Muscle of leg (tissue), 11 donors: ENCODE measurements around the gene CYLD. TPM values are rescaled to one million over a fixed set of nuclear protein-coding genes. Genes with fewer than 3 reads are reported as not detected.

Experiments
- DNase-seq: peaks from one replicate; pipeline ENCODE4 v3.0.0; 2013
- H3K27ac ChIP-seq: one replicate; pipeline ENCODE4 v1.5.1; 2013; ENCODE audit warnings: mild to moderate bottlenecking, low read length, control low read depth
- H3K27me3 ChIP-seq: one replicate; pipeline ENCODE4 v1.6.1; 2013; ENCODE audit warnings: low read length; ENCODE audit not compliant: control insufficient read depth, insufficient read depth
- H3K36me3 ChIP-seq: one replicate; pipeline ENCODE4 v1.6.1; 2013; ENCODE audit warnings: low read length; ENCODE audit not compliant: control insufficient read depth, insufficient read depth
- H3K4me1 ChIP-seq: one replicate; pipeline ENCODE4 v1.6.1; 2013; ENCODE audit warnings: low read length; ENCODE audit not compliant: control insufficient read depth, insufficient read depth
- H3K4me3 ChIP-seq: one replicate; pipeline ENCODE4 v1.5.1; 2013; ENCODE audit warnings: low read length, control low read depth
- H3K9me3 ChIP-seq: replicated peaks from 2 replicates; pipeline ENCODE4 v1.6.1; 2013; ENCODE audit warnings: low read depth, low read length; ENCODE audit not compliant: control insufficient read depth
- WGBS: methylation state at CpG from one replicate; pipeline ENCODE4 v1.1.5; 2013; ENCODE audit warnings: missing lambda C conversion rate; ENCODE audit not compliant: insufficient coverage; 5-methylcytosine and 5-hydroxymethylcytosine counted together
- polyA plus RNA-seq, 8 donors: library from polyadenylated mRNA; unstranded; fragments of 120-200 nt; gene quantifications; one replicate each; pipeline versions ENCODE4 v1.2.1 to v1.2.3, GENCODE V29; 2013; ENCODE audit warnings: inconsistent platforms in 1 of 8, low replicate concordance in 1 of 8; ENCODE audit not compliant: insufficient read length in 8 of 8, insufficient read depth in 1 of 8
- total RNA-seq: library from RNA; stranded (reverse); fragments of 120-200 nt; gene quantifications from one replicate; pipeline ENCODE4 v1.2.4, GENCODE V29; 2013

The CYLD gene
- total and polyA plus RNA-seq, 9 donors, result 18.1 to 29.1 (median 26.1) TPM

GRCh38 chr16:50814052-50814451 is 72.2 kb downstream of the CYLD start:
- Histone ChIP-seq H3K36me3 (no peaks in the 10 kb centered on the region), H3K27ac (no peak overlapping the region), H3K4me1 (peaks cover 8% of the 10 kb centered on the region), H3K27me3 (no peaks in the 10 kb centered on the region), H3K9me3 (no peaks in the 10 kb centered on the region), H3K4me3 (no peak overlapping the region)
- DNase-seq, result no peak
- 72% methylated on average over 3 of the region's 4 CpGs for WGBS

DNA sequence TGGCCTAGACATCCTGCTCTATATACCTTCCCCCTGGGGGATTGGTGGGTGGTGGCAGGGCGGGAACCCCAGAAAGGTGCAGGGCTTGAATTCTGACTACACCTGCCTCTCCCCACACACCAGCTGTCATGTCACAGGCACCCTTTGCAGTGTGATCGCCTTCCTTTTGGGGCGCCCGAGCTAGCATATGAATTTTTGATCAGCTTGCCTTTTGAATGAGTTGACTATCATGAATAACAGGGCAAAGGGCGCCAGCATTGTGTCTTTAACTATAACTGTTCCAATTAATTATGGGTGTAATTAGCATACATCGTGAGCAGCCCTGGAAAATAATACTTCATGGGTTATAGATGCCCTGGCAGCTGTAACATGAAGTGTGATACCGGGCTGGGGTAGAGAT is 72.7 kb downstream of the CYLD start:
- Histone ChIP-seq H3K27ac (no peak overlapping the region), H3K27me3 (no peaks in the 10 kb centered on the region), H3K9me3 (no peaks in the 10 kb centered on the region), H3K4me1 (peaks cover 6% of the 10 kb centered on the region), H3K36me3 (no peaks in the 10 kb centered on the region), H3K4me3 (no peak overlapping the region)
- WGBS, result no CpG with 5 or more reads among the region's 7 CpGs
- no peak for DNase-seq

GRCh38 chr16:50815382-50815781 is 73.5 kb downstream of the CYLD start:
- H3K36me3 ChIP-seq, result no peaks in the 10 kb centered on the region
- H3K4me1 ChIP-seq, result peaks cover 6% of the 10 kb centered on the region
- H3K27me3 ChIP-seq, result no peaks in the 10 kb centered on the region
- H3K9me3 ChIP-seq, result no peaks in the 10 kb centered on the region
- no peak overlapping the region for H3K27ac ChIP-seq
- H3K4me3 ChIP-seq, result no peak overlapping the region
- 78% methylated on average over 3 of the region's 7 CpGs for WGBS
- no peak for DNase-seq

GRCh38 chr16:50816901-50817555 is 75.1 kb downstream of the CYLD start:
- no peak for DNase-seq
- Histone ChIP-seq H3K27me3 (no peaks in the 10 kb centered on the region), H3K9me3 (no peaks in the 10 kb centered on the region), H3K4me3 (no peak overlapping the region), H3K27ac (no peak overlapping the region), H3K36me3 (no peaks in the 10 kb centered on the region), H3K4me1 (peaks cover 6% of the 10 kb centered on the region)
- 87% methylated on average over 7 of the region's 11 CpGs for WGBS

GRCh38 chr16:50818380-50818779 is 76.5 kb downstream of the CYLD start:
- Histone ChIP-seq H3K9me3 (no peaks in the 10 kb centered on the region), H3K4me1 (no peaks in the 10 kb centered on the region), H3K27ac (no peak overlapping the region), H3K36me3 (no peaks in the 10 kb centered on the region), H3K27me3 (no peaks in the 10 kb centered on the region), H3K4me3 (no peak overlapping the region)
- WGBS, result 69% methylated on average over 4 of the region's 8 CpGs
- no peak for DNase-seq

DNA sequence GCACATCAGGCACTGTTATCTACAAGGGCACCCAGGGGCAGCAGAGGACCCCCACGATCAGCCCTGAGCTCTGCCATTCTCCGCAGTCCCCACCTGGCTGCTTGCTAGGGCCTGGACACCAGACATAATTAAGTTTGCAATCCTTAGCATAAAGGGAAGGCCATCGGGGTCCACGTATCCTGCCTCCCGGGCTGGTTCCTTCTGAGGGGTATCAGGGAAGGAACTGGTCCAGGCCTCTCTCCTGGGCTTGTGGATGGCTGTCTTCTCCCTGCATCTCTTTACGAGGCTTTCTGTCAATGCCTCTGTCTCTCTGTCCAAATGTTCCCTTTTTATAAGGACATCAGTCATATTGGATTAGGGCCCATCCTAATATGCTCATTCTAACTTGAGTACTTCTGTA is 77.8 kb downstream of the CYLD start:
- Histone ChIP-seq H3K27me3 (no peaks in the 10 kb centered on the region), H3K9me3 (no peaks in the 10 kb centered on the region), H3K4me3 (no peak overlapping the region), H3K27ac (no peak overlapping the region), H3K36me3 (no peaks in the 10 kb centered on the region), H3K4me1 (no peaks in the 10 kb centered on the region)
- WGBS, result 79% methylated on average over 5 of the region's 6 CpGs
- DNase-seq, result no peak

- Histone ChIP-seq H3K36me3 (no peaks in the 10 kb centered on the region), H3K9me3 (no peaks in the 10 kb centered on the region), H3K27ac (no peak overlapping the region), H3K4me3 (no peak overlapping the region), H3K27me3 (no peaks in the 10 kb centered on the region), H3K4me1 (no peaks in the 10 kb centered on the region)
- DNase-seq, result no peak
- WGBS, result 79% methylated on average over 2 of the region's 5 CpGs
Observed at GRCh38 chr16:50820225-50820624, 78.3 kb downstream of the CYLD start.

GRCh38 chr16:50821586-50821985 is 79.7 kb downstream of the CYLD start:
- Histone ChIP-seq H3K27me3 (no peaks in the 10 kb centered on the region), H3K9me3 (no peaks in the 10 kb centered on the region), H3K4me3 (no peak overlapping the region), H3K4me1 (no peaks in the 10 kb centered on the region), H3K27ac (no peak overlapping the region), H3K36me3 (no peaks in the 10 kb centered on the region)
- WGBS, result 61% methylated on average over 3 of the region's 6 CpGs
- no peak for DNase-seq

- Histone ChIP-seq H3K36me3 (no peaks in the 10 kb centered on the region), H3K27ac (no peak overlapping the region), H3K4me3 (no peak overlapping the region), H3K27me3 (no peaks in the 10 kb centered on the region), H3K9me3 (no peaks in the 10 kb centered on the region), H3K4me1 (no peaks in the 10 kb centered on the region)
- 81% methylated on average over 7 of the region's 9 CpGs for WGBS
- no peak for DNase-seq
Observed at GRCh38 chr16:50822671-50823070, 80.8 kb downstream of the CYLD start.

GRCh38 chr16:50826797-50827316 is 85.0 kb downstream of the CYLD start:
- Histone ChIP-seq H3K36me3 (no peaks in the 10 kb centered on the region), H3K27me3 (no peaks in the 10 kb centered on the region), H3K4me3 (no peak overlapping the region), H3K9me3 (no peaks in the 10 kb centered on the region), H3K4me1 (no peaks in the 10 kb centered on the region), H3K27ac (no peak overlapping the region)
- DNase-seq, result no peak
- WGBS, result no CpG with 5 or more reads among the region's 3 CpGs
